ENCODE data around the gene LEKR1.
"Not testable (repeated sequence)": the region's sequence is repeated elsewhere in the genome, so short reads cannot be mapped to it uniquely, and the experiment has no call there.

LEKR1 gene

GRCh38 chr3:156920399-156920798 is 94.2 kb downstream of the LEKR1 start:
- Mint-ChIP-seq H3K27ac (no peak overlapping the region), H3K4me1 (ENCODE audit: low read depth) (no peaks in the 10 kb centered on the region)

GRCh38 chr3:156923349-156923748 is 97.2 kb downstream of the LEKR1 start:
- H3K9me3 Mint-ChIP-seq: peaks cover 6% of the 10 kb centered on the region
- peaks cover 20% of the 10 kb centered on the region for H3K27me3 Mint-ChIP-seq (ENCODE audit: low read depth)
- H3K27ac Mint-ChIP-seq: no peak overlapping the region
- peaks cover 1% of the 10 kb centered on the region for H3K36me3 Mint-ChIP-seq (ENCODE audit: low read depth)
- H3K4me3 Mint-ChIP-seq: no peak overlapping the region
- no peaks in the 10 kb centered on the region for H3K4me1 Mint-ChIP-seq (ENCODE audit: low read depth)

More at GRCh38 chr3:156920399-156920798, 94.2 kb downstream of the LEKR1 start:
- Mint-ChIP-seq H3K36me3 (ENCODE audit: low read depth) (no peaks in the 10 kb centered on the region), H3K9me3 (peaks cover 7% of the 10 kb centered on the region), H3K4me3 (no peak overlapping the region), H3K27me3 (ENCODE audit: low read depth) (peaks cover 20% of the 10 kb centered on the region)

- no peak overlapping the region for H3K27ac Mint-ChIP-seq
- no peaks in the 10 kb centered on the region for H3K4me1 Mint-ChIP-seq (ENCODE audit: low read depth)
- H3K9me3 Mint-ChIP-seq: no peaks in the 10 kb centered on the region
- H3K36me3 Mint-ChIP-seq (ENCODE audit: low read depth): peaks cover 2% of the 10 kb centered on the region
- H3K4me3 Mint-ChIP-seq: no peak overlapping the region
- H3K27me3 Mint-ChIP-seq (ENCODE audit: low read depth): peaks cover 26% of the 10 kb centered on the region
Measured at GRCh38 chr3:156938724-156939123, 112.6 kb downstream of the LEKR1 start.

- H3K4me1 Mint-ChIP-seq (ENCODE audit: low read depth): no peaks in the 10 kb centered on the region
- peaks cover 26% of the 10 kb centered on the region for H3K27me3 Mint-ChIP-seq (ENCODE audit: low read depth)
- H3K4me3 Mint-ChIP-seq: no peak overlapping the region
- H3K9me3 Mint-ChIP-seq: no peaks in the 10 kb centered on the region
- H3K27ac Mint-ChIP-seq: no peak overlapping the region
- H3K36me3 Mint-ChIP-seq (ENCODE audit: low read depth): peaks cover 2% of the 10 kb centered on the region
Measured at GRCh38 chr3:156939315-156939714, 113.2 kb downstream of the LEKR1 start.

- Mint-ChIP-seq H3K9me3 (no peaks in the 10 kb centered on the region), H3K27ac (no peak overlapping the region), H3K4me1 (ENCODE audit: low read depth) (no peaks in the 10 kb centered on the region), H3K27me3 (ENCODE audit: low read depth) (peaks cover 41% of the 10 kb centered on the region), H3K36me3 (ENCODE audit: low read depth) (peaks cover 2% of the 10 kb centered on the region), H3K4me3 (no peak overlapping the region)
Measured at GRCh38 chr3:156941311-156941710, 115.2 kb downstream of the LEKR1 start.

GRCh38 chr3:156948402-156949210 is 122.5 kb downstream of the LEKR1 start:
- H3K36me3 Mint-ChIP-seq (ENCODE audit: low read depth): no peaks in the 10 kb centered on the region
- no peak overlapping the region for H3K27ac Mint-ChIP-seq
- no peaks in the 10 kb centered on the region for H3K4me1 Mint-ChIP-seq (ENCODE audit: low read depth)

GRCh38 chr3:156952011-156952410 is 125.9 kb downstream of the LEKR1 start:
- no peaks in the 10 kb centered on the region for H3K4me1 Mint-ChIP-seq (ENCODE audit: low read depth)
- H3K27me3 Mint-ChIP-seq (ENCODE audit: low read depth): peaks cover 48% of the 10 kb centered on the region
- peaks cover 3% of the 10 kb centered on the region for H3K9me3 Mint-ChIP-seq
- no peak overlapping the region for H3K27ac Mint-ChIP-seq
- H3K4me3 Mint-ChIP-seq: no peak overlapping the region
- no peaks in the 10 kb centered on the region for H3K36me3 Mint-ChIP-seq (ENCODE audit: low read depth)

More at GRCh38 chr3:156948402-156949210, 122.5 kb downstream of the LEKR1 start:
- H3K9me3 Mint-ChIP-seq: peaks cover 3% of the 10 kb centered on the region
- H3K27me3 Mint-ChIP-seq (ENCODE audit: low read depth): peaks cover 53% of the 10 kb centered on the region
- no peak overlapping the region for H3K4me3 Mint-ChIP-seq

GRCh38 chr3:156957715-156958114 is 131.6 kb downstream of the LEKR1 start:
- no peaks in the 10 kb centered on the region for H3K36me3 Mint-ChIP-seq (ENCODE audit: low read depth)
- peaks cover 3% of the 10 kb centered on the region for H3K9me3 Mint-ChIP-seq
- H3K4me3 Mint-ChIP-seq: no peak overlapping the region
- H3K27ac Mint-ChIP-seq: no peak overlapping the region
- H3K27me3 Mint-ChIP-seq (ENCODE audit: low read depth): peaks cover 44% of the 10 kb centered on the region
- H3K4me1 Mint-ChIP-seq (ENCODE audit: low read depth): no peaks in the 10 kb centered on the region

- no peak overlapping the region for H3K4me3 Mint-ChIP-seq
- H3K4me1 Mint-ChIP-seq (ENCODE audit: low read depth): no peaks in the 10 kb centered on the region
- H3K9me3 Mint-ChIP-seq: no peaks in the 10 kb centered on the region
- peaks cover 30% of the 10 kb centered on the region for H3K27me3 Mint-ChIP-seq (ENCODE audit: low read depth)
- no peaks in the 10 kb centered on the region for H3K36me3 Mint-ChIP-seq (ENCODE audit: low read depth)
- H3K27ac Mint-ChIP-seq: no peak overlapping the region
Measured at GRCh38 chr3:156963096-156963495, 136.9 kb downstream of the LEKR1 start.

- no peak overlapping the region for H3K4me3 Mint-ChIP-seq
- H3K27ac Mint-ChIP-seq: no peak overlapping the region
- H3K9me3 Mint-ChIP-seq: no peaks in the 10 kb centered on the region
- peaks cover 21% of the 10 kb centered on the region for H3K27me3 Mint-ChIP-seq (ENCODE audit: low read depth)
- no peaks in the 10 kb centered on the region for H3K4me1 Mint-ChIP-seq (ENCODE audit: low read depth)
- no peaks in the 10 kb centered on the region for H3K36me3 Mint-ChIP-seq (ENCODE audit: low read depth)
Measured at GRCh38 chr3:156964577-156964976, 138.4 kb downstream of the LEKR1 start.

- not testable (repeated sequence) for H3K27ac Mint-ChIP-seq; H3K36me3 Mint-ChIP-seq (ENCODE audit: low read depth)
- H3K27me3 Mint-ChIP-seq (ENCODE audit: low read depth): peaks cover 19% of the 10 kb centered on the region
Measured at GRCh38 chr3:156966349-156966748, 140.2 kb downstream of the LEKR1 start.

GRCh38 chr3:156973954-156974353 is 147.8 kb downstream of the LEKR1 start:
- H3K4me1 Mint-ChIP-seq (ENCODE audit: low read depth): peaks cover 3% of the 10 kb centered on the region
- H3K27ac Mint-ChIP-seq: no peak overlapping the region
- H3K27me3 Mint-ChIP-seq (ENCODE audit: low read depth): peaks cover 7% of the 10 kb centered on the region
- no peaks in the 10 kb centered on the region for H3K9me3 Mint-ChIP-seq
- H3K36me3 Mint-ChIP-seq (ENCODE audit: low read depth): no peaks in the 10 kb centered on the region
- no peak overlapping the region for H3K4me3 Mint-ChIP-seq

More at GRCh38 chr3:156966349-156966748, 140.2 kb downstream of the LEKR1 start:
- not testable (repeated sequence) for H3K9me3 Mint-ChIP-seq; H3K4me3 Mint-ChIP-seq; H3K4me1 Mint-ChIP-seq (ENCODE audit: low read depth)

GRCh38 chr3:156974931-156975330 is 148.8 kb downstream of the LEKR1 start:
- no peaks in the 10 kb centered on the region for H3K36me3 Mint-ChIP-seq (ENCODE audit: low read depth)
- no peaks in the 10 kb centered on the region for H3K9me3 Mint-ChIP-seq
- H3K27ac Mint-ChIP-seq: no peak overlapping the region
- H3K4me3 Mint-ChIP-seq: no peak overlapping the region
- peaks cover 3% of the 10 kb centered on the region for H3K4me1 Mint-ChIP-seq (ENCODE audit: low read depth)
- H3K27me3 Mint-ChIP-seq (ENCODE audit: low read depth): peaks cover 7% of the 10 kb centered on the region

- peaks cover 3% of the 10 kb centered on the region for H3K4me1 Mint-ChIP-seq (ENCODE audit: low read depth)
Measured at GRCh38 chr3:156975721-156976120, 149.6 kb downstream of the LEKR1 start.

GRCh38 chr3:156976933-156977332 is 150.8 kb downstream of the LEKR1 start:
- Mint-ChIP-seq H3K4me3 (no peak overlapping the region), H3K27ac (no peak overlapping the region), H3K4me1 (ENCODE audit: low read depth) (peaks cover 3% of the 10 kb centered on the region), H3K9me3 (no peaks in the 10 kb centered on the region), H3K36me3 (ENCODE audit: low read depth) (no peaks in the 10 kb centered on the region), H3K27me3 (ENCODE audit: low read depth) (peaks cover 7% of the 10 kb centered on the region)

More at GRCh38 chr3:156975721-156976120, 149.6 kb downstream of the LEKR1 start:
- peaks cover 7% of the 10 kb centered on the region for H3K27me3 Mint-ChIP-seq (ENCODE audit: low read depth)
- H3K36me3 Mint-ChIP-seq (ENCODE audit: low read depth): no peaks in the 10 kb centered on the region
- no peak overlapping the region for H3K27ac Mint-ChIP-seq
- H3K9me3 Mint-ChIP-seq: no peaks in the 10 kb centered on the region
- H3K4me3 Mint-ChIP-seq: no peak overlapping the region
